ENCODE results near the gene SYT7. TPM values are rescaled to one million over a fixed set of nuclear protein-coding genes. Genes with fewer than 3 reads are reported as not detected.

The SYT7 gene
- total RNA-seq, 1 experiment from 2014 or later, result 0.47 TPM

GRCh38 chr11:61539831-61540357 is 41.0 kb downstream of the SYT7 start:
- no peak for DNase-seq (ENCODE audit: extremely low read depth, low read depth)

- no peak for DNase-seq (ENCODE audit: extremely low read depth, low read depth)
These were observed 41.9 kb downstream of the SYT7 start for GRCh38 chr11:61539006-61539405.

- no peak for DNase-seq (ENCODE audit: extremely low read depth, low read depth)
These were observed 42.3 kb downstream of the SYT7 start for GRCh38 chr11:61538636-61538961.

GRCh38 chr11:61537326-61537725 is 43.5 kb downstream of the SYT7 start:
- DNase-seq (ENCODE audit: extremely low read depth, low read depth), result no peak

- DNase-seq (ENCODE audit: extremely low read depth, low read depth), result no peak
These were observed 44.1 kb downstream of the SYT7 start for GRCh38 chr11:61536676-61537270.

- no peak for DNase-seq (ENCODE audit: extremely low read depth, low read depth)
These were observed 44.7 kb downstream of the SYT7 start for GRCh38 chr11:61535998-61536675.

- DNase-seq (ENCODE audit: extremely low read depth, low read depth), result no peak
These were observed 45.7 kb downstream of the SYT7 start for GRCh38 chr11:61534933-61535839.

- no peak for DNase-seq (ENCODE audit: extremely low read depth, low read depth)
These were observed 46.6 kb downstream of the SYT7 start for GRCh38 chr11:61534025-61534932.

- DNase-seq (ENCODE audit: extremely low read depth, low read depth), result no peak
These were observed 47.5 kb downstream of the SYT7 start for GRCh38 chr11:61533401-61533800.

GRCh38 chr11:61533039-61533375 is 47.9 kb downstream of the SYT7 start:
- DNase-seq (ENCODE audit: extremely low read depth, low read depth), result no peak

- DNase-seq (ENCODE audit: extremely low read depth, low read depth), result peak; percentile 26
These were observed 48.5 kb downstream of the SYT7 start for GRCh38 chr11:61532134-61533038.

- DNase-seq (ENCODE audit: extremely low read depth, low read depth), result no peak
These were observed 49.8 kb downstream of the SYT7 start for GRCh38 chr11:61531044-61531443.

GRCh38 chr11:61529537-61530225 is 51.2 kb downstream of the SYT7 start:
- no peak for DNase-seq (ENCODE audit: extremely low read depth, low read depth)

- DNase-seq (ENCODE audit: extremely low read depth, low read depth), result no peak
These were observed 52.8 kb downstream of the SYT7 start for GRCh38 chr11:61528114-61528513.

GRCh38 chr11:61526956-61527731 is 53.7 kb downstream of the SYT7 start:
- DNase-seq (ENCODE audit: extremely low read depth, low read depth), result no peak

- DNase-seq (ENCODE audit: extremely low read depth, low read depth), result no peak
These were observed 54.6 kb downstream of the SYT7 start for GRCh38 chr11:61526229-61526628.

GRCh38 chr11:61524963-61525587 is 55.8 kb downstream of the SYT7 start:
- DNase-seq (ENCODE audit: extremely low read depth, low read depth), result no peak

- DNase-seq (ENCODE audit: extremely low read depth, low read depth), result no peak
These were observed 56.4 kb downstream of the SYT7 start for GRCh38 chr11:61524446-61524845.
